ENCODE results near the gene LRRC27. TPM values are rescaled to one million over a fixed set of nuclear protein-coding genes. Genes with fewer than 3 reads are reported as not detected.
"Not testable (repeated sequence)": the region's sequence is repeated elsewhere in the genome, so short reads cannot be mapped to it uniquely, and the experiment has no call there.

Gene LRRC27
- total and polyA plus RNA-seq, 8 donors = 2.5 to 11.1 (median 4.3) TPM

GRCh38 chr10:132335189-132336063, 3.4 kb downstream of the LRRC27 start:
- Histone ChIP-seq H3K27me3 (no peaks in the 10 kb centered on the region), H3K36me3 (no peaks in the 10 kb centered on the region), H3K9me3 (no peaks in the 10 kb centered on the region), H3K27ac (no peak overlapping the region), H3K4me3 (no peak overlapping the region), H3K4me1 (peaks cover 0 to 8% (median 0%) of the 10 kb centered on the region in 3 donors)
- peak in 1 of 4 donors; percentile 5 for ATAC-seq
- 78% methylated on average over 14 of the region's 14 CpGs for WGBS, 2 donors
- no peak for TF ChIP-seq CTCF (IDR thresholded peaks at IDR 0.05)
- FAIRE-seq = no peak
- no peak for DNase-seq
- intact Hi-C loops (cut with DNase I) = no loop called here

GRCh38 chr10:132336064-132336746, 4.2 kb downstream of the LRRC27 start:
- no peaks in the 10 kb centered on the region for H3K9me3 ChIP-seq
- no peaks in the 10 kb centered on the region for H3K36me3 ChIP-seq
- ATAC-seq = no peak
- peak overlapping the region in 1 of 4 donors; percentile 41 for H3K27ac ChIP-seq
- DNase-seq = no peak
- 57 to 58% methylated on average over 11 of the region's 11 CpGs for WGBS, 2 donors
- no peak overlapping the region for H3K4me3 ChIP-seq
- intact Hi-C loops (cut with DNase I) = no loop called here
- H3K27me3 ChIP-seq = no peaks in the 10 kb centered on the region
- peaks cover 0 to 7% (median 0%) of the 10 kb centered on the region in 3 donors for H3K4me1 ChIP-seq
- no peak for FAIRE-seq
- TF ChIP-seq CTCF (IDR thresholded peaks at IDR 0.05) = no peak

GRCh38 chr10:132336919-132337407, 5.0 kb downstream of the LRRC27 start:
- no peaks in the 10 kb centered on the region for H3K27me3 ChIP-seq
- no peak for TF ChIP-seq CTCF (IDR thresholded peaks at IDR 0.05)
- ATAC-seq (no peak), FAIRE-seq (no peak), DNase-seq (no peak)
- WGBS, 2 donors = 76 to 77% methylated on average over 19 of the region's 19 CpGs
- H3K36me3 ChIP-seq = no peaks in the 10 kb centered on the region
- peak overlapping the region in 1 of 4 donors; percentile 41 for H3K27ac ChIP-seq
- peaks cover 0 to 7% (median 0%) of the 10 kb centered on the region in 3 donors for H3K4me1 ChIP-seq
- peak overlapping the region in 1 of 4 donors; percentile 24 for H3K4me3 ChIP-seq
- no peaks in the 10 kb centered on the region for H3K9me3 ChIP-seq
- intact Hi-C loops (cut with DNase I) = no loop called here

GRCh38 chr10:132337854-132338253, 5.9 kb downstream of the LRRC27 start:
- H3K4me3 ChIP-seq; H3K27ac ChIP-seq; H3K4me1 ChIP-seq; intact Hi-C loops (cut with DNase I); H3K27me3 ChIP-seq; DNase-seq; ATAC-seq; FAIRE-seq; H3K9me3 ChIP-seq; H3K36me3 ChIP-seq: not testable (repeated sequence)
- 92 to 96% methylated on average over 7 of the region's 7 CpGs for WGBS, 2 donors

GRCh38 chr10:132338876-132339275, 6.9 kb downstream of the LRRC27 start:
- ATAC-seq (no peak), DNase-seq (no peak), FAIRE-seq (no peak)
- TF ChIP-seq CTCF (IDR thresholded peaks at IDR 0.05) = no peak
- 89 to 96% methylated on average over 10 of the region's 10 CpGs for WGBS, 2 donors
- Histone ChIP-seq H3K9me3 (no peaks in the 10 kb centered on the region), H3K27ac (no peak overlapping the region), H3K36me3 (peaks cover 0 to 3% (median 0%) of the 10 kb centered on the region in 3 donors), H3K4me1 (no peaks in the 10 kb centered on the region), H3K4me3 (no peak overlapping the region), H3K27me3 (no peaks in the 10 kb centered on the region)
- intact Hi-C loops (cut with DNase I) = no loop called here

All from pancreas (tissue), 10 donors.